HG03175 (cell line): ENCODE measurements around the gene HEPACAM2.

ENCODE experiments used
- ATAC-seq: cut with Tn5 transposase; IDR thresholded peaks from one replicate; pipeline ENCODE4 v1.9.1; 2021; ENCODE audit warnings: mild to moderate bottlenecking, moderate library complexity; ENCODE audit not compliant: unreplicated experiment

The HEPACAM2 gene

GRCh38 chr7:93148727-93149126, 77.5 kb downstream of the HEPACAM2 start:
- no peak for ATAC-seq

GRCh38 chr7:93148144-93148543, 78.1 kb downstream of the HEPACAM2 start, which contains the start of gene SAMD9L:
TSS of gene SAMD9L (minus strand) at chr7:93148385. CDS start at chr7:93135971, 12,414 bp downstream.
- peak; percentile 61 for ATAC-seq

GRCh38 chr7:93147363-93147762, 78.9 kb downstream of the HEPACAM2 start:
- peak; percentile 72 for ATAC-seq

- ATAC-seq, result peak; percentile 48
These were observed 79.7 kb downstream of the HEPACAM2 start for GRCh38 chr7:93146472-93147141.

- no peak for ATAC-seq
These were observed 80.2 kb downstream of the HEPACAM2 start for GRCh38 chr7:93146036-93146435.

- ATAC-seq, result no peak
These were observed 80.9 kb downstream of the HEPACAM2 start for GRCh38 chr7:93145354-93145753.

- no peak for ATAC-seq
These were observed 84.1 kb downstream of the HEPACAM2 start for GRCh38 chr7:93142127-93142526.

GRCh38 chr7:93140582-93141191, 85.6 kb downstream of the HEPACAM2 start:
- no peak for ATAC-seq

GRCh38 chr7:93138576-93138975, 87.7 kb downstream of the HEPACAM2 start:
- no peak for ATAC-seq
